Stimulated activated CD8-positive, alpha-beta memory T cell treated with anti-CD3 and anti-CD28 coated beads, Interleukin-15, amount 100 ng/mL, for 4 hours (primary cell): ENCODE measurements around the gene RAB3IL1.

Experiments
- DNase-seq, 2 donors: peaks; one replicate each; pipeline ENCODE4 v3.0.0-alpha.2; 2020; ENCODE audit warnings: low read depth in 2 of 2

Gene RAB3IL1

DNA sequence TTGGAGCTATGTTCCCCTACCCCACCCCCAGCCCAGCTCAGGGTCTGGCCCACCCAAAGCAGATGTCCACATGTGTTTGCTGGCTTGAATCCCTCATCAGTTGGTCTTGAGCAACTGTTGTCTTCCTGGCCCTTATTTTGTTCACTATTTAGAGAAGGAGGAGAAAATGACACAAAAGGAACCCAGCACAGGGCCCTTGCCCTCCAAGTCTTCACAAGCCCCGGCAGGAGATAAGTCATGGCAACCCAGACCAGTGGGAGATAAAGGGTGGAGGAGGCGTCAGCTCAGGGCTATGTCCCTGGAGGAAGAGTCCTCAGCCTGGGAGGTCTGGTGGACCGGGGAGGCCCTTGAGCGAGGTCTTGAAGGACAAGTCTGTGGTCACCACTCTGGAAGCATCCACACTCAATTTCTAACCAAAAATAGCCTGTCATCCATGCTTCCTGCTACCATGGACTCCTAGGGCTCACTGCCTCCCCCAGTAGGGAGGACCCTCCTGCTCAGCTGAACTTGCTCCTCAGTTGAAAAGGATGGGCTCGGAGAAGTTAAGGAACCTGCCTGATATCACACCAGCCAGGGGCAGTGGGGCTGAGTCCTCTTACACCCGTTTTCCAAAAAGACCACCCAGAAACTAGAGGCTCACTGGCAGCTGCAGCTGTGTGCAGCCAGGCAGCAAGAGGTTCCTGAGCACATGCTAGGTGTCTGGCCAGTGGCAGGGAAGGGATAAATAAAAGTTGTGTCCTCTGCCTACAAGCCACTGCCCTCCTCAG lies 1.8 kb upstream of the RAB3IL1 start:
- no peak for DNase-seq

DNA sequence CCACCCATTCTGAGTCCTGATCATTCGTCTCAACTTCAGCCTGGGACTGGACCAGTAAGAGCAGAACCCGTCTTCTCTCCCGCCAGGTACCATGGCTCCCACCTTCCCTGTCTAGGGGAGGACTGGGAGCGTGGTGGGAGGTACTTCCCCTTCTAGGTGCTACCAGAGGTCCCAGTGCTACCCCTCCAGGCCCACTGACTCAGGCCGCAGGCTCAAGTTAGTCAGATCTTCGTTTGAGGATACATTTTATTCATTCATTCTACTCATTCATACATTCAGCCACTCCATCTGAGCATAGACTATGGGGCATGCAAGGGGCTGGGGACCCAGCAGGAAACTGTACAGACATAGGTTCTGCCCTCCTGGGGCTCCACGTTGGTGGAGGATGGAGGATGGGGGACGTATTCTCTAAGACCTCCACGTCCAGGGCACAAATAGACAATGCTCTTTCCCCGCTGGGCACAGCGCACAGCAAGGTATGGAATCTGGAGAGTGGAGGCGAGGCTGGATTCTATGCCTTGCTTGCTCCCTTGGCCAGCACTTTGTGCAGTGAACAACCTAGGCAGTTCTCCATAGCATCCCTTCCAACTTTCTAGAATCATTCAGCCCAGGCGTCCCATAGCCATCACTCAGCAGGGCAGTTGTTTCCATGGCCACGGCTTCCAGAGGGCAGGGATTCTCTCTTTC lies 1.0 kb upstream of the RAB3IL1 start:
- no peak for DNase-seq

DNA sequence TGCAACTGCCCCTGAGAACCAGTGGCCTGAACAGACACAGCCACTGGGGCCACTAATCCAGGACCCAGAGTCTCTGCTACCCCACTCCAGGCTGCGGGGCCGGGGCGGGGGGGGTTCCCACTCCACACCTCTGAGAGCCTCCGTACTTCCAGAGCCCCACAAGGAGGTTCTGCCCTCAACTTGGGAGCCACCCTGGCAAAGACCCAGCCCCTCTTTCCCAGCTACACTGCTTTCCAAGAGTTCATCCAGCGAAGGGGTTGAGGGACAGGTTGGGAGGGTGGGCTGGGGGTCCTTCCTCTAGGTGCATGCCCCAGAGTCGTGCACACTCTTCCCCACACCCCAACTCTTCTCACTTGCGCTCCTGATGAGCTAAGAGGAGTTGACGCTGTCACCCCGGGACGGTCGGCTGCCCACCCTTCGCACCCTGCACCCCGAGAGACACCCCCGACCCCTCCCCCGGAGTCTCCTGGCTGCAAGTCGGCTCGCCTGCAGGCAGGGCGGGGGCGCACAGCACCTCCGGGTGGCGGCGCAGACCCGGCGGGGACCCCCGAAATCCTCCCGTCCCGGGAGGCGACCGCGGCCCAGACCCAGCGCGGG lies 531 bp downstream of the RAB3IL1 start:
- DNase-seq: no peak

DNA sequence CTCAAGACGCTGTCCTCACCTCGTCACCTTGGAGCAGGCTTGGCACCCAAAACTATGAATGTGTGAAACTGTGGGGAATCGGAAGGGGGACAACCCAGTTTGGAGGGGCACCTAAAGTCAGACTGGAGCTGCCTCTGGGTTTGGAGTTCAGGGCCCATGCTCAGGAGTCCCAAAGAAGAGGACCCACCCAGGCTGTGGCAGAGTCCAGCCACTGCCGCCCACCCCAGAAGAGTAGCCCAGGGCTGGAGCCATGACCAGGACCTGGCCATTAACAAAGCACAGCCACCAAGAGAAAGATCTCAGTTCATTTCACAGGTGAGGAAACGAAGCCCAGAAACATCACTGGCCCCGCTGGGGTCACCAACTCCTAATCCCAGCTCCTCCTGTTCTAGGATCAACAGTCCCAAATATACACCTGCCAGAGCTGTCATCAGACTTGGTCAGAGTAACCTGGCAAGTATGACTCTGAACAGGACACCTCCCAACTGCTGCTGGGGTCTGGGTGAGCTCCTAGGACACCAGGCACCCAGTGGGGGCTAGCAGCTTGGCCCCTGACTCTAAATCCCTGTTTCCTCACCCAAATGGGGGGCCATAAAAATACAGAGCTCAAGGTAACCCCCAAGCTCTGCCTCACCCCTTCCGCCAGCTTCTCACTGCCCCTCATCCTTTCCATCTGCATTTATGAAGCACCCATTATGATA lies 2.7 kb downstream of the RAB3IL1 start:
- no peak for DNase-seq

DNA sequence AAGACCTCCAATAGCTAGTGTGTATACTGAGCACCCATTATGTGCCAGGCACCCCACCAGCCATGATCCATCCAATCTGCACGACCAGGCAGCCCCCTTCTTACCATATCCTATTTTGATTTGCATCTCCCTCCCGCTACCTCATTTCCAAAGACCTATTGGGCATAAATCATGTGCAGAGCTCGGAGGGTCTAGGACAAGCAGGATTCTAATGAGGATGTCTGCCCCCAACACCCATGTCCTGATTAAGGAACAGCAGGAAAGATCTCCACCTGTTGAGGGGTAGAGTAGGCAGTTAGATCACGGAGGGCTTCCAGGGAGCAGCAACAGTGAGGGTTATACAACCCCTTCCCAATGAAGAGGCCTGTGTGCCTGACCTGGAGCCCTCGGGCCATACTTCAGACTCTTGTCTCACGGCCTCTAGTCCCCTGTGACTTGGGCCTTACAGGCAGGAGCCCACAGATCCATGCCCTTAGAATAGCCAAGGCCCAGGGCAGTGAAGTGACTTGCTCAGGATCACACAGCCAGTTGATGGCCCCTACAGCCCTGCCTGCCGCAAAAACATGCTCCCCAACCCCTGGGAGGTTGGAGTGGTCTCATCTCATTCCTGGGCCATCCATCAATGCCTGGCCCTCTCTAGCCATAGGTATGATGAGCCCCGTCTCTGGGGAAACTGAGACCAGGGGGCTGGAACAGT lies 3.5 kb downstream of the RAB3IL1 start:
- DNase-seq: no peak

DNA sequence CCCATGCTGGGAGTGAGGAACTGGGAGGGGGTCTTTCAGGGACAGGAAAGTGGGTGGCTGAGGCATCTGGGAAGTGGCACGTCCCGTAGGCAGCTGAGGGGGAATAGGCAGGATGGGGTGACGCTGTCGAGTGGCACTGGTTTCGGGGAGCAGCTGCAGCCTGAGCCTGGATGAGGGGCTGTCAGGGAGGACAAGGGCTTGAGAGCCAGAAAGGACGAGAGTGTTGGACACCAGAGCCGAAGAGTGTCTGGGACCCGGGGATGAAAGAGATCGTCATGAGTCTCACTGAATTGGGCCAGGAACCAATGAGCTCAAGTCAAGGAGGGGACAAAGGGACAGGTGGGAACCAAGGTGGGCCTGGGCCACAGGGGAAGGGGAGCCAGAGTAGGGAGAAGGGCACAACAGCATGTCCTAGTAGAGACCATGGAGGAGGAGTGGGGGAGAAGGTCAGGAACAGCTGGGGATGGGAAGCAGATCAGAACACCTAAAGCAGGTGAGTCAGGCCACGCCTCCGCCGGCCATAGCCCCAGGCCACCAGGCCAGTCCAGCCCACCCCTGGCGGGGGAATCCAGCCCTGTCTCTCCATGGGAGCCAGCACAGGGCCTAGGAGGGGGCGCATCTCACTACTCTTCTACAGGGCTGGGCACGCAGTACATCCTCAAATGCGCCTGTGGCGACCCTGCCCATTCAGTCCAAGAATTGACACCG lies 4.2 kb downstream of the RAB3IL1 start:
- no peak for DNase-seq

DNA sequence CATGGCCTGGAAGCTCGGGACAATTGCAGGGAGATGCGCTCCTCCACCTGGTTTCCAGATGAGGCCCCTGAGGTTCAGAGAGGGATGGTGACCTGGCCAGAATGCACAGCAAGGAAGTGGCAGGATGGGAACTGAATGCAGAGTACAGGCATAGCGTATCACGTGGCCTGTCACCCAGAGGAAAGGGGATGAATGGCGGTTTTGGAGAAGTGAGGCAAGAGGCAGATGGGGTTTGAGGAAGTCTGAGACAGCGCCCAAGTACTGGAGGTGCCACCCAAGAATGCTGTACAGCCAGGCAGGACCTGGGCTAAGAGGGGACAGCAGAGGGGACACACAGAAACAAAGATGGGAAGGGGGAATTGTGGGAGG lies 4.9 kb downstream of the RAB3IL1 start:
- DNase-seq: no peak

DNA sequence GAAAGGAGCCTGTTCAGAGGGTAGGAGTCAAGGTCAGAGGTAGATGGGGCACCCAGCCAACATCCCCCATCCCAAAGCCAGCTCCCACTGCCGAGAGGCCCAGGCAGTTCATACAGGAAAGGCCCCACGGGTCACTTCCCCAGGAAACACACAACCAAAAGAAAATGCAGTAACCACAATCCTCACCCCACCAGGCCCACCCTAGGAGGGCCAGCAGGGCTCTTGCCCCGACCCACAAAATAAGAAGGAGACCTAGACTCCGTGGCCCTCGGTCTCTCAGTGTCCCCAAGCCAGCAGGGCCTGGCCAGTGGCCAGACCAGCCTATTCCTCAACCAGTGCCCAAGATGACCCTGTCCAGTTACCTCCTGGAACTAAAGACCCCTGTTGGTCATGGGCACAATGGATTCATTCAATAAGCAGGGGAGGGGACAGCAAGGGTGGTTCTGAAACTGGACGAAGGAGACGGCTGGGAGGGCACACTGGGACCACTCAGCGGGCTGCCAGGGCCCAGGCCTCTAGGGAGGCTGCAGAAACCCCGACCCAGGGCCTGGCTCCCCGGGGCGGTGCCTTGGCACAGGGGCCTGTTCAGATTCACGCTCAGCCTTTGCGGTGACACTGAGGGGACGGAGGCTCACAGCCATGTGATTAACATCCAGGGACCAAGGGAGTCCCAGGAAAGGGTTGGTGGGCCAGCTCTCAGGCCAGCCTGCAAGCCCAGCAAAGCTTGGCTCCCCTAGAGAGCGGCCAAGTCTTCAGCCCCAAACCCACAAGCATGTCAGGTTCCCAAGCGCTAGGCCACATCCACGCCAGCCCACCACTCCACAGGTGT lies 5.5 kb downstream of the RAB3IL1 start:
- DNase-seq: no peak

DNA sequence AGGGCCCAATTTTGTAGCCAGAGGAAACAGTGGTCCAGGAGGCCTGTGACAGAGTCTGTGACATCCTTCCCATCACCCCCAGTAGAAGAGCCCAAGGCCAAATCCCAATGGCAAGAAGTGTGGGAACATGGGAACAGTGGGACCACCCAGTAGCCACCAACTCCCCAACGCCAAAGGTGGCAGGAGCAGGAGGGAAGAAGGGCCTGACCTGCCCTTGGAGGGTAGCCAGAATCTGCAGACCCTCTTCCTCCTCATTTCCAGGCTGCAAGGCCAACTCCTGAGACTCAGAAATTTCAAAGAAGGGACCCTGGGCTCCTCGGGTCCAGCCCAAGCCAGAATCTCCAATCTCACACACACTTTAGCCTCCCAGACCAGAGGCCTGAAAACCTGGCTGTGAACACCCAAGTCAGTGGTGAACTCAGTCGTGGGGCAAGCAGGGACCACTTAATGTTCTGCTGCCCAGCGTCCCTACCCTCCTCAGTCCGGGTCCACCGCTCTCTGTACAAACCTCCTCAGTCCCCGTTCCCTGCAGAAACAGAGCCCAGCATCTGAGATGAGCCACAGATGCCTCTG lies 6.2 kb downstream of the RAB3IL1 start:
- no peak for DNase-seq

DNA sequence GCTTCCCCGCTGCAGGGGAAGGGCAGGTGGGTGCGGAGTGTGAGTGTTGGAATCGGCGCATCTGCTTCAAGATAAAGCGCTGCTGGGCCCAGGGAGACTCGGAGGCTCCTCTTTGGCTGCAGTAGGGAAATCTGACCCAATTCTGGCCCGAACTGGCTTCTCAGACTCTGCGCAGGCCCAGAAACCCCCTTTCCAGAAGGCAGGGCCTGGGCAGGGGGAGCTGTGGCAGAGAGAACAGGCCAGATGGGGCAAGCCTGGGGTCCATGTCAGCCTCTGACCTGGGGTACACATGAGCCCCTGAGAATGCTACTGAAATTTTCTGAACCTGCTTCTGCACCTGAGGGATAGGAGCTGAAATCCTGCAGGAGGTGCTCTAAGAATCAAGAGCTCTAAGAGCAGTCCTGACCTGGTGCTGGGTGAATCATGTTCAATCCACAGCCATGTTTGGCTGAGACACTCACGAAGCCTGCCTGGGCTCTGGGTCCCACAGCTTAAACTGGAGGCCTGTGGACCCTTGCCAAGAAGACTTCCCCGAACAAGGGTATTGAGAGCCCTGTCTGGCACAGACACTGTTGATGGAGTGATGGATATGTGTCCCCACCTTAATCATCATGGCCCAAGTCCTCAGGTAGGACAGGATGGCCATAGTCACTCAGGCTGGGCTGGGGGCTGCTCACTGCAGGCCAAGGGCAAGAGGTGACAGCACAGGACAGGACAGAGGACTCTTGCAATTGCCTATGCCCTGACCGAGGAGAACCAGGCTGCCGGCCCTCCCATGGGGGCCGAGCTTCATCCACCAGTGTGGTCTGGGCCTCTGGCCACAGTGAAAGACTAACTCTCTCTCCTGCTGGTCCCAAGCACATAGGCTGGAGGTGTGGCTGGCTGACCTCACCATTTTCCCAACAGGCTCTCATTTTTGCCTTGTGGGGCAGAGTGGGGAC lies 6.9 kb downstream of the RAB3IL1 start:
- DNase-seq: no peak

DNA sequence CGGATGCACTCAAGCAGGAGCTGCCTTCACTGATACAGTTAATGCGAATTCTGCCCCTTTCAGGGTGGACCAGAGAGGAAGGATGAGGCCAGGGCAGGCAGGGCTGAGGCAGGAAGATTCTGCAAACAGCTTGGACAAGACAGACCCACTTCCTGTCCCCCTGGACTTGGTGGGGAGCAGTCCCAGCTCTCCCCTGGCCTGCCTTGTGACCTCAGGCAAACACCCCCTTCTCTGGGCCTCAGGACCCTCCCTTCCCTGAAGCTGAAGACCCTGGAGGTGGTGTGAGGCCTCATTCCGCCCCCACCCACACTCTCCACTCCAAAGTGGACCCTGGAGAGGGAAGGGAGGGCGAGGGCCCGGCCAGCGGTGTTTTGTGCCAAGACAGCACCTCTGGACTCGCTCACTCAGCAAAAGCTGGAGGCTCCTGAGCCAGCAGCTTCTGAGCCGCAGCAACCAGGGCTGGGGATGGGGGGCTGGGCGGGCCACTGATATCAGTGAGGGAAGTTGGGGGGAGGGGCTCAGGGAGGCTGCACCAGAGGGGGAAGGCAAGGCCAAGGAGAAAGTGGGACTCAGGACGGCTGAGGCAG lies 8.5 kb downstream of the RAB3IL1 start:
- no peak for DNase-seq

DNA sequence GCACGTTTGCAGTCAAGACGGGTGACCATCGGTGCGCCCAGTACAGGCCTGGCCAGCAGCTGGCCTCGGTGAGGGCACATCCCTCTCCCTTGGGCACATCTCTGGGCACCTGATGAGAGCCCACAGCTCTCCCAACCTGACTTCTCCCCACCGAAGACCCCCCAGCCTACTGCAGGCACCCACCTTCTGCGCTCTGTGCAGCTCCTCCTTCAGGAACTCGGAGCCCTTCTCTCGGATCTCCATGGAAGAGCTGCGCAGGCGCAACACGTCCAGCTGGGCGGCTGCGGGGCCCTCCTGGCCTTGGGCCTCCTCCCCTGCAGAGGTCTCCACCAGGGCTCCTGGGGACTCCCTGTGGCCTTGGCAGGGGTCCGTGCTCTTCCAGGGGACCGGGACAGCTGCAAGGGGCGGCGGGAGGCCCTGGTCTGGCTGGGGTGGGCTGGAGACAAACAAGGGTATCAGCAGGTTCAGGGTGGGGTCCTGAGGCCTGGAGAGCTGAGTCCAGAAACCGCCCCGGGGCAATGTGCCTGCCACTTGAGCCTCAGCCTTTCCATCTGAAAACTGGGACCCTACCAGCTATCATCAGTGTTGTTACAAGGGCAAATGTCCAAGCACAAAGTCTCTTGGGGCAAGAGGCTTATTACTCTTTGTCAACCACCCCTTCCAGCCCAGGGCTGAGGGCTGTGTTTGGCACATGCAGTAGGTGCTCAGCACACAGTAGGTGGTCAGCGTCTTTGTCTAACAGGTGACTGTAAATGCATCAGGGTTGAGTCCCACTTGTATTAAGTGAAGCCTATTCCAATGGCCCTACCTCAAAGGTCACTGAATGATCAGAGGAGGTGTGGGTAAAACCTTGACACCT lies 9.3 kb downstream of the RAB3IL1 start:
- no peak for DNase-seq

DNA sequence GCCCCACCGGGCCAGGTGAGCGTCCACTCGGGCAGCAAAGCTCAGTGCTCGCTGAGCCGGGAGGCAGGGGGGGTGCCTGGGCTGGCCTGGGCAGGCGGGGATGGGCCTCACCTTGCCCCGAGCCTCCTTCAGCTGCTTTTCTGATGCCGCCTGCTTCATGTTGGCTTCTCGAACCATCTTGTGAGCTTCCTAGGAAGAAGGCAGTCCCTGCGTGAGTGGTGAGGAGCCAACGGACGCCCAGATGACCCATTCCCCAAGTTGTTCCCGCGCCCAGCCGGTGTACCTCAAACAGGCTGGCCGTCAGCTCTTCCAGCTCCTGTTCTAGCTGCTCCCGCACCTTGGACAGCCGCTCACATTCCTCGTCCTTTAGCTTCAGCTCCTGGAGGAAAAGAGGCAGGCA lies 10.1 kb downstream of the RAB3IL1 start:
- no peak for DNase-seq

DNA sequence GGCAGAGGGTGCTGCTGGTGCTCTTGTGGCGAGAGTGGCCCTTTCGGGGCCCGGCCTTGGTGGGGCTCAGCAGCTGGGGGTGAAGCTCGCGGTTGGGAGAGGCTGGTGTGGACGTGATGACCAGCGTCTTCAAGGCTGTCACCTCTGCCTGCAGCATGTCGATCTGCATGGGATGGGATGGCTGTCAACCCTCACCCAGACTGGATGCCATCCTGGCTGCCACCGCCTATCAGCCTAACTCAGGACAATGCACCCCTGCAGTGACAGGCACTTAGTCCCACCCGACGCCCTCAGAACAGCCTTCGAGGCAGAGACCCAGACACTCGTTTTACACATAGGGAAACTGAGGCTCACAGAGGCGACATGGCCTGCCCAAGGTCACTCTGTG lies 10.8 kb downstream of the RAB3IL1 start:
- DNase-seq: no peak

DNA sequence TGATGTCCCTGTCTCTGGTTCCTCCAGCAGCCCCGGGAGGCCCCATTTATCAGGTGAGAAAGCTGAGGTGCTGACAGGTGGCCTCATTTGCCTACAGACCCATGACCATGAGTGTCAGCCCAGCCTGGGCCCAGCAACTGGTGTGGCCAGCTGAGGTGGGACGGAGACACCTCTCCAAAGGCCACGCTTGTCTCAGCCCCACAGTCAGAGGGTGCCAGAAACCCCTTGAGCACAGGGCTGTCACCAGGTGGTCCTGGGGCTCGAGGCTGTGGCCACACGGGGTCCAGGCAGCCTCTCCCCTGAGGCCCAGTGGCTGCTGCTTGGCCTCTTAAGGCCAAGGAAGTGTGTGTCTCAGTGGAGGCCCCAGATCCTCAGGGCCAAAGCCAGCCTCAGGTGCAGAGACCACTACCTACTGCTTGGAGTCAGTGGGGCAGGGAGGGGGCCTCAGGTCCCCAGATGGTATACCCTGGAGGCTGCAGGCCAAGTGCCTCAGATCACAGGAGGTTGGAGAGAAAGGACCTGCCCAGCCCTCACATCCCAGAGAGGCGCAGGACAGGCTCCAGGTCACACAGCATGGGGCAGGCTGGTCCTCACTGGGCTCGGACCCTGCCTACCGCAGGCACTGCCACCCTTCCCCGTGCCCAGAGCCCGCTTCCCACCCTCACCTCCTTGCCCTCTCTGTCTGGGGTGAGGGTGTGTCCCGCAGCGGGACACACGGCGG lies 11.4 kb downstream of the RAB3IL1 start:
- no peak for DNase-seq

DNA sequence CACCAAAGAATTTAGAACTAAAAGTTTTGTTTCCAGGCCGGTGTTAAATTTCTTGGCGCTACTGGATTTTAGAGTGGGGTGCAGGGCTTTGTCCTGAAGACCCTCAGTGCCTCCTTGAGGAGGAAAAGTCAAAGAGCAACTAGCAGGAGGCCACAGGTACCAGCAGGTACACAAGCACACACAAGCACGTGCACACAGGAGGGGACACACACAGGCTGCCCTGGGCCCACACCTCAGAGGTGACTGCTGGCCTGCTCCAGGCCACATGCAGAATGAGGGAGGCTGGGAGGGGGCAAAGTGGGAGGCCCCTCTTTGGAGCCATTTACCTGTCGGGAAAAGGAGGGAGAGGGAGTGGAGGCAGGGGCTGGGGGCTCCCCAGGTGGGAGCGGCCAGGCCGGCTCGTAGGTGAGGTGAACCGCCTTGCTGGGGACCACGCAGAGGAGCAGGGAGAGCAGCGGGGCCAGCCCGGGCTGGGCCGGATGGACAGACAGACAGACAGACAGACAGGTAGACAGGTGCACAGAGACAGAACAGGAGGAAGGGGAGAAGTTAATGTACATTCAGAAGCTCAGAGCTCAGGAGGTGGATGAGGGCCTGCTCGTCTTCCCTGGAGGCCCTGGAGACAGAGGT lies 12.2 kb downstream of the RAB3IL1 start:
- no peak for DNase-seq
